Thymus (tissue), 11 donors: ENCODE results near the gene C11orf71. TPM values are rescaled to one million over a fixed set of nuclear protein-coding genes. Genes with fewer than 3 reads are reported as not detected.

Experiments
- DNase-seq, 9 donors: peaks; one replicate each; pipeline ENCODE4 v3.0.0-alpha.2; 2013; ENCODE audit warnings: low spot score in 9 of 9, low read depth in 6 of 9, missing footprints in 1 of 9
- H3K27ac ChIP-seq, 2 donors: one replicate each; pipeline ENCODE4 v1.5.1; 2013; ENCODE audit warnings: control low read depth in 1 of 2, low read depth in 1 of 2, low read length in 1 of 2, mild to moderate bottlenecking in 1 of 2, moderate library complexity in 1 of 2
- H3K27me3 ChIP-seq, 2 donors: one replicate each; pipeline ENCODE4 v1.5.1; 2013; ENCODE audit warnings: low read length in 1 of 2; ENCODE audit not compliant: control insufficient read depth in 2 of 2, insufficient read depth in 1 of 2
- H3K36me3 ChIP-seq, 2 donors: one replicate each; pipeline ENCODE4 v1.5.1; 2013; ENCODE audit warnings: low read length in 1 of 2, mild to moderate bottlenecking in 1 of 2, moderate library complexity in 1 of 2; ENCODE audit not compliant: control insufficient read depth in 2 of 2, insufficient read depth in 2 of 2
- H3K4me1 ChIP-seq, 2 donors: one replicate each; pipeline ENCODE4 v1.5.1; 2013; ENCODE audit warnings: low read length in 2 of 2; ENCODE audit not compliant: control insufficient read depth in 2 of 2, insufficient read depth in 2 of 2
- H3K4me3 ChIP-seq, 2 donors: one replicate each; pipeline ENCODE4 v1.5.1; 2013; ENCODE audit warnings: low read length in 2 of 2, control low read depth in 1 of 2, mild to moderate bottlenecking in 1 of 2
- H3K9me3 ChIP-seq, 2 donors: one replicate each; pipeline ENCODE4 v1.5.1; 2013; ENCODE audit warnings: low read length in 1 of 2, mild to moderate bottlenecking in 1 of 2; ENCODE audit not compliant: control insufficient read depth in 2 of 2, insufficient read depth in 1 of 2
- WGBS: extraction: QIAGEN DNeasy Blood & Tissue Kit; methylation state at CpG from one replicate; pipeline ENCODE4 v1.1.7; 2013; 5-methylcytosine and 5-hydroxymethylcytosine counted together
- polyA plus RNA-seq: library from polyadenylated mRNA; stranded (reverse); fragments of 200-250 nt; gene quantifications from one replicate; pipeline ENCODE4 v1.2.3, GENCODE V29; 2013
- total RNA-seq: library from RNA; stranded (reverse); fragments of 120-200 nt; gene quantifications from one replicate; pipeline ENCODE4 v1.2.4, GENCODE V29; 2013
- donor health status: healthy.

C11orf71 gene
- total and polyA plus RNA-seq, 2 donors, result 11.5 to 22.9 TPM

DNA sequence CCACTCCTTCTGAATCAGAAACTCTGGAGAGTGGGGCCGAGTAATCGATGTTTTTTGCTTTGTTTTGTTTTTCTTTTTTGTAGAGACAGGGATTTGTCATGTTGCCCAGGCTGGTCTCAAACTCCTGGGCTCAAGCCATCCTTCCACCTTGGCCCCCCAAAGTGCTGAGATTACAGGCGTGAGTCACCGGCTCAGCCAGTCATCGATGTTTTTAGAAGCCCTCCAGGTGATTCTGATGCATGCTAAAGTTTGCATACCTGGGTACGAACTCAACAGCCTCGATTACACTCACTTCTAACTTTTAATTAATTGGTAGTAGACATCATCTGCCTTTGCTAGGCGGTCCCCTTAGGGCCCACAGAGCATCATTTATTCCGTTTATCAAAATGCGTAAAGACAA is 50.3 kb downstream of the C11orf71 start:
- Histone ChIP-seq H3K4me3 (no peak overlapping the region), H3K27me3 (no peaks in the 10 kb centered on the region), H3K27ac (peak overlapping the region in 1 of 2 donors; percentile 5), H3K4me1 (no peaks in the 10 kb centered on the region), H3K36me3 (no peaks in the 10 kb centered on the region), H3K9me3 (peaks cover 0 to 3% of the 10 kb centered on the region in 2 donors)
- DNase-seq, result no peak
- WGBS, result 97% methylated on average over 10 of the region's 10 CpGs

Other genes with a start within 250 kb of the C11orf71 start
- 0.99 TPM for gene NNMT, start 104.1 kb downstream of the C11orf71 start, total RNA-seq
- 351 TPM for gene NNMT, start 104.1 kb downstream of the C11orf71 start, polyA plus RNA-seq
- 35.7 TPM for gene RBM7, start 155 bp upstream of the C11orf71 start, total RNA-seq
- 22.7 TPM for gene RBM7, start 155 bp upstream of the C11orf71 start, polyA plus RNA-seq
- gene REXO2, start 39.0 kb upstream of the C11orf71 start, total RNA-seq, result 39.4 TPM
- gene REXO2, start 39.0 kb upstream of the C11orf71 start, polyA plus RNA-seq, result 74.7 TPM
- gene NXPE1, start 159.4 kb upstream of the C11orf71 start, total RNA-seq, result 0.05 TPM
- not detected for gene NXPE1, start 159.4 kb upstream of the C11orf71 start, polyA plus RNA-seq
- not detected for gene NXPE4, start 195.3 kb upstream of the C11orf71 start, total RNA-seq
- 0.02 TPM for gene NXPE4, start 195.3 kb upstream of the C11orf71 start, polyA plus RNA-seq